HG03469 (cell line): ENCODE results near the gene NRROS.
"Not testable (repeated sequence)": the region's sequence is repeated elsewhere in the genome, so short reads cannot be mapped to it uniquely, and the experiment has no call there.

Experiments used
- ATAC-seq: cut with Tn5 transposase; IDR thresholded peaks from one replicate; pipeline ENCODE4 v1.9.1; 2021; ENCODE audit warnings: mild to moderate bottlenecking, moderate library complexity, moderate number of reproducible peaks; ENCODE audit not compliant: unreplicated experiment

NRROS gene

GRCh38 chr3:196639483-196640296 is at the start of gene NRROS:
NRROS (plus strand) TSS chr3:196639694; CDS start chr3:196654540, 14,846 bp downstream.
- ATAC-seq: no peak

- ATAC-seq: no peak
These were observed 49.2 kb upstream of the NRROS start for GRCh38 chr3:196590279-196590678.

- ATAC-seq: no peak
These were observed 43.1 kb upstream of the NRROS start for GRCh38 chr3:196596355-196596754.

GRCh38 chr3:196597971-196598733 is 41.3 kb upstream of the NRROS start:
- ATAC-seq: not testable (repeated sequence)

- ATAC-seq: no peak
These were observed 39.8 kb upstream of the NRROS start for GRCh38 chr3:196599734-196600128.

GRCh38 chr3:196600359-196600758 is 39.1 kb upstream of the NRROS start:
- no peak for ATAC-seq

GRCh38 chr3:196602673-196603072 is 36.8 kb upstream of the NRROS start:
- ATAC-seq: no peak

GRCh38 chr3:196603683-196604082 is 35.8 kb upstream of the NRROS start:
- ATAC-seq: no peak

- ATAC-seq: no peak
These were observed 34.9 kb upstream of the NRROS start for GRCh38 chr3:196604548-196604947.

GRCh38 chr3:196608693-196609092 is 30.8 kb upstream of the NRROS start:
- no peak for ATAC-seq

GRCh38 chr3:196609343-196609775 is 30.1 kb upstream of the NRROS start:
- ATAC-seq: no peak

GRCh38 chr3:196609805-196610515 is 29.5 kb upstream of the NRROS start:
- ATAC-seq: no peak

GRCh38 chr3:196611761-196612483 is 27.6 kb upstream of the NRROS start:
- no peak for ATAC-seq

GRCh38 chr3:196615234-196615633 is 24.3 kb upstream of the NRROS start:
- not testable (repeated sequence) for ATAC-seq

GRCh38 chr3:196617256-196617655 is 22.2 kb upstream of the NRROS start:
- ATAC-seq: no peak

- ATAC-seq: no peak
These were observed 20.3 kb upstream of the NRROS start for GRCh38 chr3:196619223-196619622.

GRCh38 chr3:196619627-196620026 is 19.9 kb upstream of the NRROS start:
- not testable (repeated sequence) for ATAC-seq

- ATAC-seq: no peak
These were observed 19.3 kb upstream of the NRROS start for GRCh38 chr3:196620161-196620604.

GRCh38 chr3:196620684-196621083 is 18.8 kb upstream of the NRROS start:
- no peak for ATAC-seq

GRCh38 chr3:196621611-196622010 is 17.9 kb upstream of the NRROS start:
- ATAC-seq: no peak
